Activated naive CD4-positive, alpha-beta T cell treated with anti-CD3 and anti-CD28 coated beads, Interleukin-2, amount 50 U/mL, for 24 hours (primary cell): ENCODE results near the gene GRK5.
"Not testable (repeated sequence)": the region's sequence is repeated elsewhere in the genome, so short reads cannot be mapped to it uniquely, and the experiment has no call there.

Source experiments
- H3K27ac Mint-ChIP-seq: one replicate; pipeline ENCODE4 v1.8.0; 2021; ENCODE audit warnings: mild to moderate bottlenecking, mixed read lengths
- H3K27me3 Mint-ChIP-seq: one replicate; pipeline ENCODE4 v1.8.0; 2021; ENCODE audit warnings: mixed read lengths
- H3K36me3 Mint-ChIP-seq: one replicate; pipeline ENCODE4 v1.8.0; 2021; ENCODE audit warnings: mixed read lengths
- H3K4me1 Mint-ChIP-seq: one replicate; pipeline ENCODE4 v1.8.0; 2021; ENCODE audit warnings: mixed read lengths
- H3K4me3 Mint-ChIP-seq: one replicate; pipeline ENCODE4 v1.8.0; 2021; ENCODE audit warnings: mild to moderate bottlenecking, mixed read lengths
- H3K9me3 Mint-ChIP-seq: one replicate; pipeline ENCODE4 v1.8.0; 2021; ENCODE audit warnings: mixed read lengths

The GRK5 gene

DNA sequence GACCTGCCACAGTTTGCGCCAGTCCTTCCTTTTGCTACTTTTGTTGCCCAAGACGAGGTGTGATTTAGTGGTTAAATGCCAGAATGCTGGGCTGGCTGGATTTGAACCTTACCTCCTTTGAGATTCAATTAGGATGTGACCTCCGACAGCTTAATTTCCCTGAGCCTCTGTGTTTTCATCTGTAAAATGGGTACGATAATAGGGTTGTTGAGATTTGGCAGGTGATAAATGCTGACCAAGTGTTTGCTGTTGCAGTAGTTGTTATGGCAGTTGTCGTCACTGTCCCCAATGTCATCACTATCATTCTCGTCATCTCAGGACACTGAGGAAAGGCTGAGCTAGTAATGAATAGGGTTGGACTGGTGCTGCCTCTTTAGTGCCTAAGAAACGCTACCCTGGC lies 61.1 kb downstream of the GRK5 start:
- Mint-ChIP-seq H3K27ac (peak overlapping the region; percentile 96), H3K4me3 (peak overlapping the region; percentile 73), H3K27me3 (no peaks in the 10 kb centered on the region), H3K4me1 (peaks cover 60% of the 10 kb centered on the region), H3K36me3 (peaks cover 8% of the 10 kb centered on the region), H3K9me3 (no peaks in the 10 kb centered on the region)

DNA sequence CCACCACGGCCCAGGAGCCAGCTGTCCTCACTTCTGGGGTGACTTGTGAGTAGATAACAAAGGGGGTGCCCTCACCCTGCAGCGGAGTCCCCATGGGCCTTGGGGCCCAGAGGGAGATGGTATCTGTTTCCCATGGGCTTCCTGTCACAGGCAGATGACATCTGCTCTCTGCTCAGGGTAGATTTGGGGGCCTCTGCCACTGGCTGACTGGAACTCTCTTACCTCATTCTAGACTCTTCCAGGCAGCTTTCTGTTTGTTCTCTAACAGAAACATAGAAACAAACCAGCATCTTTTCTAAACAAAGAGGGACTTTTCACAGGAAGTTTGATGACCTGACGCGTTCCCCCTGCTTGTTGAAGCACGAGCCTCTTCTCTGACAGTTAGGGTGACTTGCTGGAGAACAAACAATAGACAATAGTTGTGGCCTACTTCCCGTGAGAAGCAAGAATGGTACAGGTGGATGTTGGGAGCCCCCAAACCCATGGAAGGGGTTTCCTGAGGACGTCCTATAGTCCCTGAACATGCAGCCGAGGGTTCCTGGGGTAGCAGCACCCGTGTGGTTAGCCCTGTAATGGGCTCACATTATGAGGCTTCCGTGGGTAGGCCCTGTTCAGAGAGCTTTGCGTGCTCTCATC lies 61.6 kb downstream of the GRK5 start:
- peak overlapping the region; percentile 96 for H3K27ac Mint-ChIP-seq
- peaks cover 8% of the 10 kb centered on the region for H3K36me3 Mint-ChIP-seq
- peak overlapping the region; percentile 73 for H3K4me3 Mint-ChIP-seq
- H3K9me3 Mint-ChIP-seq: no peaks in the 10 kb centered on the region
- H3K27me3 Mint-ChIP-seq: no peaks in the 10 kb centered on the region
- peaks cover 63% of the 10 kb centered on the region for H3K4me1 Mint-ChIP-seq

GRCh38 chr10:119269737-119270136 lies 62.4 kb downstream of the GRK5 start:
- Mint-ChIP-seq H3K4me1 (peaks cover 64% of the 10 kb centered on the region), H3K36me3 (peaks cover 5% of the 10 kb centered on the region), H3K9me3 (no peaks in the 10 kb centered on the region), H3K27ac (peak overlapping the region; percentile 96), H3K4me3 (peak overlapping the region; percentile 57), H3K27me3 (no peaks in the 10 kb centered on the region)

DNA sequence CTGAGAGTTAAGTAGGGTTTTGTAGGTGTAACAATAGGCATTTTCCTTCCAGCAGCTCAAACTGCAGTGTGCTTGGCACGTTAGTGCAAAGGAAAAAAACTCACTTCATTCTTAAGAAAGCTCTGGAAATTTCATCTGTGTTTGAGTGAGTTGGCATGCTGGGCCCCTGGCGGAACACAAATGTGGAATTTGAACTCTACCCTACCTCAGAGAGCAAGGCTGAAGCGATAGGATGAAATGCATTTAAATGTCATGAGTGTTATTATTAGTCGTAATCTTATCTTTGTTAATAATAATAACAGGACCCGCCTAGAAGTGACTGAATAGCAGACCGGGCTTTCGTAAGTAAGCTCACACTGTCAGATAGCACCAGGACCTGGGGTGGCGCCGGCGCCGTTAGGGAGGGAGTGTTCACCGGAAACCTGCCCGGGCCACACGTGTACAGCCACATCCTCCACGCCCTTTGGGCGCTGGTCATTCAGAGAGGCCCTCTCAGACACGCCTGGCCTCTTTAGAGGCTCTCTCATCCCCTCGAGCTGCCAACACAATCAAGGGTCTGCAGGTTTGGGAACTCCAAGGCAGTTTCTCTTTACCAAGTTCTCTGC lies 63.5 kb downstream of the GRK5 start:
- Mint-ChIP-seq H3K27ac (peak overlapping the region; percentile 59), H3K27me3 (no peaks in the 10 kb centered on the region), H3K9me3 (no peaks in the 10 kb centered on the region), H3K4me3 (peak overlapping the region; percentile 61), H3K4me1 (peaks cover 74% of the 10 kb centered on the region), H3K36me3 (peaks cover 2% of the 10 kb centered on the region)

DNA sequence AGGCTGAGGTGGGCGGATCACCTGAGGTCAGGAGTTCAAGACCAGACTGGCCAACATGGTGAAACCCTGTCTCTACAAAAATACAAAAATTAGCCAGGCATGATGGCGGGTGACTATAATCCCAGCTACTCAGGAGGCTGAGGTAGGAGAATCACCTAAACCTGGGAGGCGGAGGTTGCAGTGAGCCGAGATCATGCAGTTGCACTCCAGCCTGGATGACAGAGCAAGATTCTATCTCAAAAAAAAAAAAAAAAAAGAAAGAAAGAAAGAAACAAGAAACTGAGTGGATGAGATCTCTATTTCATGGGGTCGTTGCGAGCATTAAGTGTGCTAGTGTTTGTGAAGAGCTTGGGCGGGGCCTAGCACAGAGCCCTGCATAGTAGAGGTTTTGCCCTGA lies 65.0 kb downstream of the GRK5 start:
- peaks cover 74% of the 10 kb centered on the region for H3K4me1 Mint-ChIP-seq
- not testable (repeated sequence) for H3K4me3 Mint-ChIP-seq, H3K27me3 Mint-ChIP-seq

GRCh38 chr10:119272736-119273135 lies 65.4 kb downstream of the GRK5 start:
- Mint-ChIP-seq H3K9me3 (no peaks in the 10 kb centered on the region), H3K36me3 (peaks cover 2% of the 10 kb centered on the region), H3K4me3 (no peak overlapping the region), H3K27ac (no peak overlapping the region), H3K27me3 (no peaks in the 10 kb centered on the region), H3K4me1 (peaks cover 74% of the 10 kb centered on the region)

More for the DNA sequence above, 65.0 kb downstream of the GRK5 start:
- not testable (repeated sequence) for H3K9me3 Mint-ChIP-seq, H3K36me3 Mint-ChIP-seq, H3K27ac Mint-ChIP-seq

GRCh38 chr10:119273413-119273812 lies 66.0 kb downstream of the GRK5 start:
- no peak overlapping the region for H3K27ac Mint-ChIP-seq
- peaks cover 2% of the 10 kb centered on the region for H3K36me3 Mint-ChIP-seq
- H3K4me1 Mint-ChIP-seq: peaks cover 68% of the 10 kb centered on the region
- no peaks in the 10 kb centered on the region for H3K9me3 Mint-ChIP-seq
- H3K4me3 Mint-ChIP-seq: no peak overlapping the region
- no peaks in the 10 kb centered on the region for H3K27me3 Mint-ChIP-seq

GRCh38 chr10:119274519-119275045 lies 67.2 kb downstream of the GRK5 start:
- peaks cover 66% of the 10 kb centered on the region for H3K4me1 Mint-ChIP-seq
- H3K27me3 Mint-ChIP-seq: no peaks in the 10 kb centered on the region
- H3K27ac Mint-ChIP-seq: no peak overlapping the region
- H3K36me3 Mint-ChIP-seq: peaks cover 2% of the 10 kb centered on the region
- H3K4me3 Mint-ChIP-seq: no peak overlapping the region
- H3K9me3 Mint-ChIP-seq: no peaks in the 10 kb centered on the region

DNA sequence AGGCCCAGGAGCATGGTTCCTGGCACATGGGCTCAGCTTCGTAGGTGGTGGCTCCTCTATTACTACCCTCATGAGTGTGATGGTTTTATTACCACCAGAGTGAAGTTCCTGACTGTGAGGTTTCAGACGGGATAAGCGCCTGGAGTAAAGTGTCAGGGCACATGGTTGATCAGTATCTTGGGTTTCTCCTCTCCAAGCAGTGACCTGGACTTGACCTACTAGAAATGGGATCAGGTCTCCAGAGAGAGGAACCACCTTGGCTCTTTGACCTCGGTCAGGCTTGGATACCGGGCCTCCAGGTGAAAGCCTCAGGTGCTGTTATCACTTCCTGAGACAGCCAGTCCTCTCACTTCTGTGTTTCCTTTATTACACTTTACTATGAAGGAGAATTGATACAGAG lies 67.7 kb downstream of the GRK5 start:
- Mint-ChIP-seq H3K9me3 (no peaks in the 10 kb centered on the region), H3K27me3 (no peaks in the 10 kb centered on the region), H3K27ac (no peak overlapping the region), H3K4me3 (no peak overlapping the region), H3K4me1 (peaks cover 67% of the 10 kb centered on the region), H3K36me3 (no peaks in the 10 kb centered on the region)

DNA sequence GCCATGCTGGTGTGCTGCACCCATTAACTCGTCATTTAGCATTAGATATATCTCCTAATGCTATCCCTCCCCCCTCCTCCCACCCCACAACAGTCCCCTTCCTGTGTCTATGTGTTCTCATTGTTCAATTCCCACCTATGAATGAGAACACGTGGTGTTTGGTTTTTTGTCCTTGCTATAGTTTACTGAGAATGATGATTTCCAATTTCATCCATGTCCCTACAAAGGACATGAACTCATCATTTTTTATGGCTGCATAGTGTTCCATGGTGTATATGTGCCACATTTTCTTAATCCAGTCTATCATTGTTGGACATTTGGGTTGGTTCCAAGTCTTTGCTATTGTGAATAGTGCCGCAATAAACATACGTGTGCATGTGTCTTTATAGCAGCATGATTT lies 68.8 kb downstream of the GRK5 start:
- H3K36me3 Mint-ChIP-seq, H3K27me3 Mint-ChIP-seq, H3K4me3 Mint-ChIP-seq, H3K9me3 Mint-ChIP-seq, H3K27ac Mint-ChIP-seq: not testable (repeated sequence)
- H3K4me1 Mint-ChIP-seq: peaks cover 67% of the 10 kb centered on the region

DNA sequence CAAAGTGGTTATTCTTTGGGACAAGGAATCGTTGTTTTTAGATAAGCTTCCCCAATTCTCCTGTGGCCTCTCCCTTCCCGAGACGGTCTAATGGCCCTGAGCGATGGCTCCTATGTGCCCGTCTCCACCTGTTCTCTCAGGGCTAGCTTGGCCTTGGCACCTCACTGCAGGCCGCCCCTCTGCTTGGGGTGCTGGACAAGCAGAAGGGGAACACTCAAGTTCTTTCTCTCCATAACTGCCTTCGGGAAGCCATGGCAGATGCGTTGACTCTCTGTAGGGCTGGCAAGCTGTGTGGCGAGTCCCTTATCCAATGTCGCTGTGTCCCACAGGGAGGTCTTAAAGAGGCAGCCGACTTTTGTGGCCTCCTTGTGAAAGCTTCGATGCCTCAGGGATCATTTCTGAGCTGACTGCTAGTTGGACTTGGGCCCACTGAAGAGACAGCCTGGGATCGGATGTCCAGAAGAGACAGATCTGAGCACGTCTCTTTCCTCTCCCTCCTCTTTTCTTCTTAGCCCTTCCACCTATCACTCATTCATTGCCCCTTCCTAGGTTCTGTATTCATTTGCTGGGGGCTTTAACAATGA lies 70.8 kb downstream of the GRK5 start:
- H3K4me1 Mint-ChIP-seq: peaks cover 66% of the 10 kb centered on the region
- no peak overlapping the region for H3K4me3 Mint-ChIP-seq
- H3K9me3 Mint-ChIP-seq: no peaks in the 10 kb centered on the region
- no peaks in the 10 kb centered on the region for H3K36me3 Mint-ChIP-seq
- H3K27me3 Mint-ChIP-seq: no peaks in the 10 kb centered on the region
- no peak overlapping the region for H3K27ac Mint-ChIP-seq

DNA sequence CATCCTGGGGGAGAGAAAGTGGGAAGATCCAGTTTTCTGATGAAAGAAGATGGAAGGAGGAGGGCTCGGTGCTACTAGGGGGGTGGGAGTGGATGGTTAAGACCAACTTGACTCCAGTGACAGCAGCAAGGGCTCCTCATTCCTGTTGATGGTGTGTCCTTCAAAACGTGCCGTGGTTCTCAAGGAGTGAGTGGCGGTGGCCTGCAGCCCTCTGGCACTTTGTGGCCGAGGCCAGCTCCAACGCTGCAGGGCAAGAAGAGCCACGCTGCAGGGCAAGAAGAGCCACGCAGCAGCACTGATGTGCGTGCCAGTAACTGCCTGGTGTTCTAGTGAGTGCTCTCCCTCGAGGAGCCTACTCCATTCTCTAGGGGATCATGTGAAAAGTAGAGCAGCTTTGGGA lies 72.1 kb downstream of the GRK5 start:
- Mint-ChIP-seq H3K36me3 (no peaks in the 10 kb centered on the region), H3K4me3 (no peak overlapping the region), H3K27me3 (no peaks in the 10 kb centered on the region), H3K4me1 (peaks cover 66% of the 10 kb centered on the region), H3K27ac (peak overlapping the region; percentile 43), H3K9me3 (no peaks in the 10 kb centered on the region)

DNA sequence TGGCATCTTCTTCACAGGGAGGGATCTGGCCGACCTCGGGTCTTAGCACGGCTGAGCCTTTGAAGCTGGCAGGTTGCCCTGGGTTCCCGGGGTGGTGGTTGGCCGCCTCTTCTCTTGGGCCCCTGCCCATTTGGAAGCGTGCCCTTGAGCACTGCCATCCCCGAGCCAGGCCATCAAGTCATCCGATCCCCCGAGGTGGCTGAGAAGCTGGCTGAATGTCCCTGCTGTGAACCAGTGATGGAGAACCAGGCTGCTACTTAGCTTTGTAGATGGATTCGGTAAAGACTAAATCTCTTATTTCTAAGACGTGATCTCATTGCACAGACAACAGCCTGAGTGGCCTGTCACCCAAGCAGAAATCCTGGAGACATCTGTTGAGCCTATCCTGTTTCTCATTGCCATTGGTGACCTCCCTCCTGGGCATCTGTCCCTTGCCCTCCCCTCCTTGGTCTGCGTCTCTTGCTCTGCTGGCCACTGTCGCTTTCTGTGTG lies 74.3 kb downstream of the GRK5 start:
- no peaks in the 10 kb centered on the region for H3K27me3 Mint-ChIP-seq
- H3K4me1 Mint-ChIP-seq: peaks cover 75% of the 10 kb centered on the region
- no peaks in the 10 kb centered on the region for H3K36me3 Mint-ChIP-seq
- H3K27ac Mint-ChIP-seq: no peak overlapping the region
- H3K9me3 Mint-ChIP-seq: no peaks in the 10 kb centered on the region
- no peak overlapping the region for H3K4me3 Mint-ChIP-seq

DNA sequence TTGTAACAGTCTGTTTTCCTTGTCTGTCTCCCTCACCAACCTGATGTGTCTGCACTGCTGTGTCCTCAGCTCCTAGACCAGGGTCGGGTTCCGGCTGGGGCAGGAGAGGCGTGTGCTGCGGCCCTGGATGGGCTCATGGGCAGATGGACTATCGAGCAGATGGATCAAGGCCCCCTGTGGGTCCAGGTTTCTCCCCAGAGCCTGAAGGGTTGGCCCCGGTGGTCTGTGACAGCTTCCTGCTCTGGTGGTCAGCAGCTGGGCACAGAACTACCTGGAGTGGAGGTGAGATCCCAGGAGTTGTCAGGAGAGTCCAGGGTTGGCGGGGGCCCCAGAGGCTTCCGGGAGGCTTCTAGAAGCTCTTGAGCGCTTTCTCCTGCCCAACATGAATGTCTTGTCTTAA lies 75.1 kb downstream of the GRK5 start:
- H3K4me3 Mint-ChIP-seq: no peak overlapping the region
- no peaks in the 10 kb centered on the region for H3K9me3 Mint-ChIP-seq
- no peaks in the 10 kb centered on the region for H3K27me3 Mint-ChIP-seq
- H3K4me1 Mint-ChIP-seq: peaks cover 81% of the 10 kb centered on the region
- no peaks in the 10 kb centered on the region for H3K36me3 Mint-ChIP-seq
- peak overlapping the region; percentile 33 for H3K27ac Mint-ChIP-seq

- Mint-ChIP-seq H3K9me3 (no peaks in the 10 kb centered on the region), H3K27ac (peak overlapping the region; percentile 86), H3K4me1 (peaks cover 89% of the 10 kb centered on the region), H3K36me3 (no peaks in the 10 kb centered on the region), H3K27me3 (no peaks in the 10 kb centered on the region), H3K4me3 (peak overlapping the region; percentile 74)
Observed at GRCh38 chr10:119283387-119283786, 76.0 kb downstream of the GRK5 start.

GRCh38 chr10:119283818-119284217 lies 76.4 kb downstream of the GRK5 start:
- Mint-ChIP-seq H3K9me3 (no peaks in the 10 kb centered on the region), H3K27me3 (no peaks in the 10 kb centered on the region), H3K27ac (peak overlapping the region; percentile 86), H3K36me3 (no peaks in the 10 kb centered on the region), H3K4me1 (peaks cover 90% of the 10 kb centered on the region), H3K4me3 (peak overlapping the region; percentile 74)
